ENCODE measurements around the gene PGM2L1.
"Not testable (repeated sequence)": the region's sequence is repeated elsewhere in the genome, so short reads cannot be mapped to it uniquely, and the experiment has no call there.

Gene PGM2L1

DNA sequence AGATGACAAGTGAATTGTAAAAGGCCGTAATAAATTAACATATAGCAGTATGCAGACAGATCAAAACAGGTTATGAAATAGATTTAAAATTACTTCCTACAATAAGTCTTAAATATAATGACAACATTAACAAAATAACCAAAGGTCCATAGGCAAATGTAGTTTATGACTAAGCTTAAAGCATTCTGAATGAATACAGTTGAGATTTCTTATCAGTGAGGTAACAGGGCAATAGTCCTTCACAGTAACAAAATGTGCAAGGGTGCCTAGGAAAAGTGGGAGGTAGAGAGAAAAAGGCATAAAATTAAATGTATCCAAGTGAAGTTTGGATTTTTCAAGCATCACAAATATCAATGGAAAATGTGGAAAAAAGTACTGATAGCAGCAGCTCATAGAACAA, 65.9 kb downstream of the PGM2L1 start:
- DNase-seq = no peak
- Mint-ChIP-seq H3K27ac (no peak overlapping the region), H3K9me3 (no peaks in the 10 kb centered on the region), H3K27me3 (no peaks in the 10 kb centered on the region), H3K36me3 (ENCODE audit: low read depth) (peaks cover 6% of the 10 kb centered on the region), H3K4me3 (no peak overlapping the region), H3K4me1 (no peaks in the 10 kb centered on the region)
- no peak for ATAC-seq

DNA sequence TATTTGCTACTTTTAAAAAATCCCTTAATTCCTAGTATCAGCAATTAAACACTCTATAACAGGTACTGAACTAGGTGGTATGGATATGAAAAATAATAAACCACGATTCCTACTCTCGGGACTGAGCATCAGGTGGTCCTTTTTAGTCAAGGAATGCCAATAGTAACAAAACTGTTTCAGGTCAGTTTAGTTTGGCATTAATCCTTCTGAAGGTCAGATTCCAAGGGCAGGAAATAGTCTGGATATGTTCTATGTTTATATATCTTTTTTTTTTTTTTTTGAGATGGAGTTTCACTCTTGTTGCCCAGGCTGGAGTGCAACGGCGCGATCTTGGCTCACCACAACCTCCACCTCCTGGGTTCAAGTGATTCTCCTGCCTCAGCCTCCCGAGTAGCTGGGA, 67.2 kb downstream of the PGM2L1 start:
- DNase-seq; ATAC-seq; H3K27me3 Mint-ChIP-seq; H3K27ac Mint-ChIP-seq; H3K9me3 Mint-ChIP-seq; H3K4me1 Mint-ChIP-seq; H3K4me3 Mint-ChIP-seq; H3K36me3 Mint-ChIP-seq (ENCODE audit: low read depth): not testable (repeated sequence)

DNA sequence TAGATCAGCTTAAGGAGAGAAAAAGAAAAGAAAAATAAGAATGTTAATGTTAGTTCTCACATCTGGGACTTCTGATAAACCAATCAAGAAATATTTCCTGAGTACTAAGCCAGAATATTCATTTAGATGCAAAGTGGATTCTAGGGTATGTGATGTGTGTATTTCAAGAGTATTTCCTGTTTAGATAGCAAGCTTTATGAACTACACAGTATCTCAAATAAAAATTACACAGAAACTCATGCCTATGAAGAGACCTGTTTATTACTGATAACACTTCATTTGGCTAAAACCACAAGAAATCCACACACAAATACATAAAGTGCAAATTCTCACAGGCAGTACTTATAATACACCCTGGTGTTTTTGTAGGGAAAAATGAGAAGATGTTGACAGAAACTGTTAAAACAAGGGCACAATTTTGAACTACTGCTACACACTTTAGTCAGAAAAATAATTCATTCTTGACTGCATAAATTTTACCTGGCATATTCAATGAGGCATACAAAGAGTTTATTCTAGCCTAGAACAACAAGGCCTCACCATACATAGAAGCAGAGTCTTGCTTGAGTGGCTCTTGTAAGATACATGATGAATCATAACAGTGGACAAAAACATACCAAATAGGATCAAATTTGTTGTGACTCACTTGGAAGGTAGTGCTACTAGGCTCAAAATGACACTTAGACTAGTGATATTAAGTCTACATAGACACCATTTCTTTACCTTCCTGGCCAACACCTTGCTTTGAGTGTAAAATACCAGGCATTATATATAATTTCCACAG, 68.0 kb downstream of the PGM2L1 start:
- Mint-ChIP-seq H3K36me3 (ENCODE audit: low read depth) (no peaks in the 10 kb centered on the region), H3K27ac (no peak overlapping the region), H3K27me3 (no peaks in the 10 kb centered on the region), H3K9me3 (no peaks in the 10 kb centered on the region), H3K4me1 (no peaks in the 10 kb centered on the region), H3K4me3 (no peak overlapping the region)
- DNase-seq = no peak
- ATAC-seq = no peak

DNA sequence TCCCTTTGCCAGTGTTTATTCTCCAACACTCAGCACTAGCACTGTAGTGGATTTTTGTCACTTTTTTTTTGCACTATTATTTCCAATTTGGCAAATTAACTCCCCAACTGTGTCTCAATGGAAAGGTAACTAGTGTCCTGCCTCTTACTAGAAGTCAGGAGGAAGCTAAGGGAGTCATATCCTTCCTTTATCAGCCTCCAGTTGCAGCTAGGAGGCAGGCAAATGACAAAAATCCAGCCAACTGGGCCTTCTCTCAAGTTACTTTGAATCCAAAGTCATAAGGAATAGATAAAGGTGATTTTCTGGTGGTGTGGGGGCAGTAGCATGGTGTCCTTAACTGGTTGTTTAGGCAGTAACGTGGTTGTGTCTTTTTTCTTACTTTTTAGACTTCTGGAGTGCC, 71.2 kb downstream of the PGM2L1 start:
- no peaks in the 10 kb centered on the region for H3K27me3 Mint-ChIP-seq
- no peaks in the 10 kb centered on the region for H3K9me3 Mint-ChIP-seq
- no peak overlapping the region for H3K27ac Mint-ChIP-seq
- H3K4me3 Mint-ChIP-seq = no peak overlapping the region
- DNase-seq (no peak), ATAC-seq (no peak)
- H3K4me1 Mint-ChIP-seq = no peaks in the 10 kb centered on the region
- no peaks in the 10 kb centered on the region for H3K36me3 Mint-ChIP-seq (ENCODE audit: low read depth)

DNA sequence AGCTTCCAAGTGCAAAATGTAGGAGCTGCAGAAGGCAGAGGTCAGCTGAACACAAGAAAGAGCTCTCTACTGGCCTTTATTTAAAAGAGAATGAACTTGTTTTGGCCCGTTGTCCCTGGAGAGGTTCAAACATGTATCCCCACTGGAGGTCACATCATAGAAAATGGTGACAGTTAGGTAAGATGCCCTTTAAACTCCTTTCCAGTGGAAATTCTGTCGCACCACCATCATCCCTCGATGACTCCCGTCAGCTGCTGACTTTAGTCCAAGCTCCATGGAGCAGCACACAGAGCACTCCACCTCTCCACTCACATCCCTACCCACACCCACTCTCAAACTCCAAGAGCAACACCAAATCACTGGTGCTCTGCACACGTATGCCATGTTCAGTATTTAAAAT, 71.6 kb downstream of the PGM2L1 start:
- ATAC-seq (no peak), DNase-seq (no peak)
- H3K9me3 Mint-ChIP-seq = no peaks in the 10 kb centered on the region
- H3K36me3 Mint-ChIP-seq (ENCODE audit: low read depth) = no peaks in the 10 kb centered on the region
- no peak overlapping the region for H3K4me3 Mint-ChIP-seq
- no peaks in the 10 kb centered on the region for H3K27me3 Mint-ChIP-seq
- H3K4me1 Mint-ChIP-seq = no peaks in the 10 kb centered on the region
- H3K27ac Mint-ChIP-seq = no peak overlapping the region

DNA sequence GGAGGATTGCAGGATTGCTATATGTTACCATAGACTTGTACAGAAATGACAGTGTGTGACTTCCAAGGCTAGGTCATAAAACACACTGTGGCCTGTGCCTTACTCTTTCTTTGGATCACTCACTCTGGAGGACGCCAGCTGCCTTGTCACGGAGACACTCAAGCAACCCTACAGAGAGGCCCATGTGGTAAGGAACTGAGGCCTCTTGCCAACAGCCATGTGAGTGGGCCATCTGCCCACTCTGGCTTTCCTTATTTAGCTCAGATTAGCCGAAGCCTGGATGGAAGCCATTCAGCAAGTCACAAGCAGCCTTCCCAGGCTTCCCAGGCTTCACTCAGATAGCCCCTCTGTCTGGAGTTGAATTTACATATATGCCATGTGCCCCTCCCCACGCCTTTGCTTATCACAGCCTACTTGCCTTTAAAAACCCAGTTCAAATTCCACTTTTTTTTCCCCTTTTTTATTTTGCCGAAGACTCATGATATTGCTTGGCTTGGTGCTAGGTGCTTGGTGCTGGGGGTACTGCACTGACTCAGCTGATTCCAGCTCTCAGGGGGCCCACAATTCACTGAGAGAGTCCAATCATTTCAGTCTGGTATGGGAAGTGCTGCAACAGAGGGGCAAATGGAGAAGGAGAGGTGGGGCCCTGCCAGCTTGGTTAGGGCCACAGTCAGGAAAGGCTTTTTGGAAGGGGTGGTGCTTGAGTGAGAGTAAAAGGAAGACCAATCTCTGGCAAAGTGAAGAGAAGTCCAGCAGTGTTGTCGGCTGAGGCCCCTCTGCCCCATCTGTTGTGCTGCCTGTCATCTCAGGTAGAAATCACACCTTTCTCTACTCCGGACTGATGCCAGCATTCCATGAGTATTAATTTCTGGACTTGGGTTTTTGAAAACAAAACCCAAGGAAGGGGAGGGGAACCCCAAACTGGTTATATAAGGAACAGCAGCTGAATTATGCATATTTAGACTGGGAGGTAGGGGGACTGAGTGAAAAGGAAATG, 72.3 kb downstream of the PGM2L1 start:
- ATAC-seq = no peak
- no peaks in the 10 kb centered on the region for H3K27me3 Mint-ChIP-seq
- no peak overlapping the region for H3K4me3 Mint-ChIP-seq
- no peaks in the 10 kb centered on the region for H3K36me3 Mint-ChIP-seq (ENCODE audit: low read depth)
- no peaks in the 10 kb centered on the region for H3K4me1 Mint-ChIP-seq
- no peak overlapping the region for H3K27ac Mint-ChIP-seq
- DNase-seq = no peak
- H3K9me3 Mint-ChIP-seq = no peaks in the 10 kb centered on the region

DNA sequence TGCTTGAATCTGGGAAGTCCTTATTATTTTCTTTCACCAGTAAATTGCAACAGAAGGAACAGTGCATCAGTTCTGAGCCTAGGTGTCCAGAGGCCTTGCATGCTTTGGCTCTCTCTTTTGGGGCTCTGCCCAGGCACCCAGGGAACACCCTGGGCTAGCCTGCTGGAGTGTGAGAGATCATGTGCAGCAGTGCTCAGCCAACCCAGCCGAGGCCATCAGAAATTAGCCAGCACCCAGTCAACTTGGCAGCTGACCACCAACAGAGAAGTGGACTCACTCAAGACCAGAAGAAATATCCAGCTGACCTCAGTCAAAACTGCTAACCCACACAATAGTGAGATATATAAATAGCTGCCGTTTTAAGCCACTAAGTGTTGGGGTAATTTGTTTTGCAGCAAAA, 75.6 kb downstream of the PGM2L1 start:
- no peak overlapping the region for H3K27ac Mint-ChIP-seq
- peaks cover 4% of the 10 kb centered on the region for H3K4me1 Mint-ChIP-seq
- no peak for ATAC-seq

DNA sequence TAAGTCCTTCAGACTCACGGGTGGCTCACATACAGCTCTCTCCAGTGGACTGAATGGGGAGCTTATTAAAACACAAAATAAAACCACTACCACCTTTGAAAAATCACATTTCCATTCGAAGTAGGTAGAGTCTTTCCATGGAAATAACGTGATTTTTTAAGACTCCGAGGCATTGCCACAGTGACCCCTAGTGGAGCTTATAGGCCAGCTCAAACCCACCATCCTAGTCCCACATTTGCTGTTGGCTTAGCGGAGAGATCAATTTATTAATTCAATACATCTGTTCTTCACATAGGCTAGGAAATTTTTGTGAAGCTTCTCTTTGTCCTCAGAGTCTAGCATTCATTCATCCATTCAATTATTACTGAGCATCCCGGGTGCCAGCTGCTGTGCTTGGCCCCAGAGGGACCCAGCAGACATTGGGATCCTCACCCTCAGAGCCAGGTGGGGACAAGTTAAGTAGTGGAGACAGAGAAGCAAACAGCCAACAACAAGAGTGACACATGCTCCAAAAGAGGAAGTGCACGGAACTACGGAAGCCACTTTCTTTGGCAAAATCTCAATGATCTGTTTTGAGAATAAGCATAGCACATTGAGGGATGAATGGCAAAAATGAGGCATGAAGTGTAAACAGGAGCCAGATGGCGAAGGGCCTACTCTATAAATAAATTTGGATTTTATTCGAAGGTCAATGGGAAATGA, 76.6 kb downstream of the PGM2L1 start:
- peaks cover 4% of the 10 kb centered on the region for H3K4me1 Mint-ChIP-seq

More for the DNA sequence above, 75.6 kb downstream of the PGM2L1 start:
- peaks cover 6% of the 10 kb centered on the region for H3K9me3 Mint-ChIP-seq
- no peaks in the 10 kb centered on the region for H3K36me3 Mint-ChIP-seq (ENCODE audit: low read depth)
- DNase-seq = no peak
- H3K4me3 Mint-ChIP-seq = no peak overlapping the region
- peaks cover 2% of the 10 kb centered on the region for H3K27me3 Mint-ChIP-seq

DNA sequence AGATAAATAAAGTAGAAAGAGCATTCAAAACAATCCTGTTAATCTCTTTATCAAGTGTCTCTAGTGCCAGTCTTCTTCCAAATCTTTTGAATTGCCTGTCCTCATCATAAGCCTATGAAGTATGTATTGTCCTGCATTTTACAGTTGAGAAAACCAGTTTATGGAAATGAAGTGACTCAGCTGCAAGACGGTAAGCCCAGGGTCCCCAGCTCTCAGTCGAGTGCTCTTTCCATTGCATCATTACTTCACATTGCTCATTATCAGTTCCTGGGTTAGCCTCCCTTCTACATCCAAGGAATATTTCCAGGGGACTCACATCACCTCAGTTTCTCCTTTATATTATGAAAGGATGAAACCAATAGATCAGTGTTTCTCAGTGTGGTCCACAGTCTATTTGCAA, 77.7 kb downstream of the PGM2L1 start:
- no peak for ATAC-seq

More for the DNA sequence above, 76.6 kb downstream of the PGM2L1 start:
- H3K27ac Mint-ChIP-seq = no peak overlapping the region
- H3K27me3 Mint-ChIP-seq = peaks cover 2% of the 10 kb centered on the region
- H3K9me3 Mint-ChIP-seq = peaks cover 16% of the 10 kb centered on the region
- peak; percentile 22 for DNase-seq
- H3K36me3 Mint-ChIP-seq (ENCODE audit: low read depth) = peaks cover 4% of the 10 kb centered on the region
- no peak overlapping the region for H3K4me3 Mint-ChIP-seq
- no peak for ATAC-seq

DNA sequence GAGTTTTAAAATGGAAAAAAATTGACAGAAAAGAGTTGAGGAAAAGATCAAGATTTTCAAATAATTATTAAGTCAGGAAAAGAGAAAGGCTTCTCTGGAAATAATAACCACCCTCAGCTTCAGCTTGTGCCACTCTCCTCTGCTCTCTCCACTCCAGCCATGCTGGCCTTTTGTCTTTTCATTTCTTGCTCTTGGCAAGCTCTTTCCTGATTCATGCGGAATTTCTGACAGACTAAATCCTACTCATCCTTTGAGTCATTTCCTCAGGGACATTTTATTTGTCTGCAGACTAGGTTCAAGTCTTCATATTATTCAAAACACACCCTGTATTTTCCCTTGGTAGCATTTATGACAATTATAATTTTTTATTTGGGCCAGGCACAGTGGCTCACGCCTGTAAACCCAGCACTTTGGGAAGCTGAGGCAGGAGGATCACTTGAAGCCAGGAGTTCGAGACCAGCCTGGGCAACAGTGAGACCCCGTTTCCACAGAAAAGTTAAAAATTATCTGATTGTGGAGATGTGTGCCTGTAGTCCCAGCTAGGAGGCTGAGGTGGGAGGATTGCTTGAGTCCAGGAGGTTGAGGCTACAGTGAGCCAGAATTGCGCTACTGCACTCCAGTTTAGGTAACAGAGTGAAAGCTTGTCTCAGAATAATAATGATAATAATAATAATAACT, 79.0 kb downstream of the PGM2L1 start:
- Mint-ChIP-seq H3K4me1 (peaks cover 4% of the 10 kb centered on the region), H3K27me3 (peaks cover 5% of the 10 kb centered on the region), H3K36me3 (ENCODE audit: low read depth) (peaks cover 4% of the 10 kb centered on the region), H3K4me3 (no peak overlapping the region), H3K9me3 (peaks cover 19% of the 10 kb centered on the region), H3K27ac (no peak overlapping the region)
- DNase-seq = no peak
- ATAC-seq = peak; percentile 49

More for the DNA sequence above, 77.7 kb downstream of the PGM2L1 start:
- Mint-ChIP-seq H3K36me3 (ENCODE audit: low read depth) (peaks cover 4% of the 10 kb centered on the region), H3K9me3 (peaks cover 19% of the 10 kb centered on the region), H3K27me3 (peaks cover 3% of the 10 kb centered on the region), H3K27ac (no peak overlapping the region), H3K4me1 (peaks cover 4% of the 10 kb centered on the region), H3K4me3 (no peak overlapping the region)
- no peak for DNase-seq

DNA sequence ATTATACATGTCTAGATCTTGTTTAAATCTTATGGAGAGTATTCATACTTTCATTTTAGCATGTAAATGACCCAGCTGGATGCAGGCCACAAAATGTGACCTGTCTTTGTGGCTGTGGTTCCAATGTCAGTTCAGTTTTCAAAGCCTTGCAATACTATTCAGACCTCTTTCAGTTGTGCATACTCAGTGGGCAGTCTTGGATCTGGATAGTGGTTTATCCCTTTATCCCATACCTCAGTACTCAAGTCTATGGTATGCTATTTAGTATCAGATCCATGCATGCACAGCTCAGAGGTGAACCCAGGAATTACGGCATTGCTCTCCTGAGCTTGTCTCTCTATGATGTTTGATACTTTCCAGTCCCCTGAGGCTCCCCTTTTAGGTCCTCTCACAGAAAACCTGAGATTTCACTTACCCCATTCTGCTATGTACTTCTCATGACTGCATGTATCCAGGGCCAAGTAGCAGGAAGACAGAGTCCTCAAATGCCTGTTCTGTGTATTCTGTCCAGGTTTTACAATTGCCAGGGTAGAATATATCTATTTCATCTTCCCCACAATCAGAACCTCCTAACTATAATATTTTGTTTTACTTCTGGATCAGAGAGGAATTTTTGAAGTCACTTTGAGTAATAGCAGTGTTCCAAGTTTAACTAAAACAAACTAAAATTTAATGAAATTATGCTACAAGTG, 79.8 kb downstream of the PGM2L1 start:
- Mint-ChIP-seq H3K27ac (no peak overlapping the region), H3K4me1 (peaks cover 4% of the 10 kb centered on the region), H3K27me3 (peaks cover 7% of the 10 kb centered on the region), H3K9me3 (peaks cover 19% of the 10 kb centered on the region), H3K36me3 (ENCODE audit: low read depth) (peaks cover 4% of the 10 kb centered on the region), H3K4me3 (no peak overlapping the region)
- DNase-seq (no peak), ATAC-seq (no peak)

DNA sequence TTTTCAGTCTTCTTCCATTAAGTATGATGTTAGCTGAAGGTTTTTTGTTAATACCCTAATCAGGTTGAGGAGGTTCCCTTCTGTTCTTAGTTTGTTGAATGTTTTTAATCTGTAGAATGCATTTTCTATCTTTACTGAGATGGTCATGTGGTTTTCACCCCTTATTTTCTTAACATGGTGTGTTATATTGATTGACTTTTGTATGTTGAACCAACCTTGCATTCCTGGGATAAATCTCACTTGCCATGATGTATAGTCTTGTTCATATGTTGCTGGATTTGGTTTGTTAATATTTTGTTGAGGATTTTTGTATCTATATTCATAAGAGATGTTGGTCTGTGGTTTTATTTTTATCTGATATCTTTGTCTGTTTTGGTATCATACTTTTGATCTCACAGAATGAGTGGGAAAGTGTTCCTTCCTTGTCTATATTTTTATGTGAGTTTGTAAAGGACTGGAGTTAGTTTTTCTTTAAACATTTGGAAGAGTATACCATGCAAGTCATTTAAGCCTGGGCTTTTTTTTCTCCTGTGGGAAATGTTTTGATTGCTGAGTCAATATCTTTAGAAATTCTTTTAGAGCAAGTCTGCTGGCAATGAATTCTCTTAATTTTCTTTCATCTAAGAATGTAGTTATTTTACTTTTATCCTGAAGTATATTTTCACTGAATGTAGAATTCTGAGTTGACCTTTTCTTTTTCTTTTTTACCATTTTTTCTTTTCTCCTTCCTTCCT, 81.3 kb downstream of the PGM2L1 start:
- ATAC-seq = no peak

DNA sequence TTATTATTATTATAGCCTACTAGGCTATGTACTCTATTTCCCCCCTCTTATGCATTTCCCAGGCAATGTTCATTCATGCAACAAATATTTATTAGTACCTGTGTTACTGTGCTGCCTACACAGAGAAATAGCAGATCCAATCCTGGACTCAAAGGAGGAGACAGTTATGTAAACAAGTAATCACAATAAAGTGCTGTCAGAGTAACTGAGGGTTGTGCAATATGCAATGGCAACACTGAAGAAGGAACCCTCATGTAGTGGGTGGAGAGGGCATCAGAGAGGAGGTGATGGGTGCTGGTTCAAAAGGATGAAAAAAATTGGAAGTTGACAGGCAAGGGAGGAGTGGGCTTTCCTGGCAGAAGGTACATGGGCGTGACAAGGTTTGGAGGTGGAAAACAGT, 85.9 kb downstream of the PGM2L1 start:
- no peak overlapping the region for H3K27ac Mint-ChIP-seq
- H3K27me3 Mint-ChIP-seq = peaks cover 39% of the 10 kb centered on the region
- H3K36me3 Mint-ChIP-seq (ENCODE audit: low read depth) = peaks cover 2% of the 10 kb centered on the region
- H3K4me3 Mint-ChIP-seq = no peak overlapping the region
- H3K9me3 Mint-ChIP-seq = peaks cover 13% of the 10 kb centered on the region
- peaks cover 9% of the 10 kb centered on the region for H3K4me1 Mint-ChIP-seq
- no peak for DNase-seq
- ATAC-seq = no peak

More for the DNA sequence above, 81.3 kb downstream of the PGM2L1 start:
- peaks cover 23% of the 10 kb centered on the region for H3K9me3 Mint-ChIP-seq
- H3K36me3 Mint-ChIP-seq (ENCODE audit: low read depth) = peaks cover 4% of the 10 kb centered on the region
- DNase-seq = no peak
- no peak overlapping the region for H3K4me3 Mint-ChIP-seq
- H3K4me1 Mint-ChIP-seq = peaks cover 5% of the 10 kb centered on the region
- no peak overlapping the region for H3K27ac Mint-ChIP-seq
- H3K27me3 Mint-ChIP-seq = peaks cover 12% of the 10 kb centered on the region

Measured in activated naive CD8-positive, alpha-beta T cell treated with anti-CD3 and anti-CD28 coated beads, Interleukin-2, amount 50 U/mL, for 24 hours (primary cell).